ENCODE measurements around the gene ZNF460. TPM values are rescaled to one million over a fixed set of nuclear protein-coding genes. Genes with fewer than 3 reads are reported as not detected.

Gene ZNF460
- total RNA-seq, 2 experiments from 2014 or later, result 40.0 to 42.0 TPM

GRCh38 chr19:57292547-57292946, 12.3 kb downstream of the ZNF460 start:
- Mint-ChIP-seq H3K36me3 (ENCODE audit: low read depth) (peaks cover 95% of the 10 kb centered on the region), H3K27ac (no peak overlapping the region), H3K9me3 (peaks cover 66% of the 10 kb centered on the region), H3K27me3 (no peaks in the 10 kb centered on the region), H3K4me3 (no peak overlapping the region), H3K4me1 (no peaks in the 10 kb centered on the region)
- CTCF ChIA-PET, result no interaction called here
- POLR2A ChIA-PET, result no interaction called here
- no peak for DNase-seq

- POLR2A ChIA-PET, result no interaction called here
- no peaks in the 10 kb centered on the region for H3K4me1 Mint-ChIP-seq
- no peak overlapping the region for H3K27ac Mint-ChIP-seq
- DNase-seq, result no peak
- H3K36me3 Mint-ChIP-seq (ENCODE audit: low read depth), result peaks cover 95% of the 10 kb centered on the region
- H3K27me3 Mint-ChIP-seq, result no peaks in the 10 kb centered on the region
- CTCF ChIA-PET, result no interaction called here
- H3K4me3 Mint-ChIP-seq, result no peak overlapping the region
- H3K9me3 Mint-ChIP-seq, result peaks cover 68% of the 10 kb centered on the region
Observed at GRCh38 chr19:57293719-57294118, 13.4 kb downstream of the ZNF460 start.

GRCh38 chr19:57302020-57302465, 21.8 kb downstream of the ZNF460 start:
- H3K4me1 Mint-ChIP-seq, result no peaks in the 10 kb centered on the region
- H3K27me3 Mint-ChIP-seq, result no peaks in the 10 kb centered on the region
- POLR2A ChIA-PET, result interaction anchor here (0.8 kb wide), 1 partner anchor 19 kb away, joined by 3 read pairs; no protein-coding TSS in a partner anchor
- DNase-seq, result no peak
- no peak overlapping the region for H3K4me3 Mint-ChIP-seq
- CTCF ChIA-PET, result no interaction called here
- H3K27ac Mint-ChIP-seq, result no peak overlapping the region
- H3K9me3 Mint-ChIP-seq, result peaks cover 38% of the 10 kb centered on the region
- peaks cover 81% of the 10 kb centered on the region for H3K36me3 Mint-ChIP-seq (ENCODE audit: low read depth)

- peaks cover 33% of the 10 kb centered on the region for H3K9me3 Mint-ChIP-seq
- no peaks in the 10 kb centered on the region for H3K4me1 Mint-ChIP-seq
- DNase-seq, result no peak
- ChIA-PET CTCF (no interaction called here), POLR2A (interaction anchor here (0.6 to 0.9 kb wide), 3 partner anchors 20 to 716 kb away, joined by 3 read pairs; no protein-coding TSS in a partner anchor)
- no peak overlapping the region for H3K4me3 Mint-ChIP-seq
- H3K27ac Mint-ChIP-seq, result no peak overlapping the region
- peaks cover 74% of the 10 kb centered on the region for H3K36me3 Mint-ChIP-seq (ENCODE audit: low read depth)
- H3K27me3 Mint-ChIP-seq, result no peaks in the 10 kb centered on the region
Observed at GRCh38 chr19:57302727-57303401, 22.6 kb downstream of the ZNF460 start.

GRCh38 chr19:57305056-57305455, 24.8 kb downstream of the ZNF460 start:
- Mint-ChIP-seq H3K9me3 (peaks cover 38% of the 10 kb centered on the region), H3K36me3 (ENCODE audit: low read depth) (peaks cover 62% of the 10 kb centered on the region), H3K4me3 (no peak overlapping the region), H3K27me3 (no peaks in the 10 kb centered on the region), H3K4me1 (peaks cover 2% of the 10 kb centered on the region), H3K27ac (no peak overlapping the region)
- ChIA-PET CTCF (no interaction called here), POLR2A (no interaction called here)
- no peak for DNase-seq

- Mint-ChIP-seq H3K4me3 (no peak overlapping the region), H3K4me1 (peaks cover 2% of the 10 kb centered on the region), H3K27me3 (peaks cover 2% of the 10 kb centered on the region), H3K27ac (no peak overlapping the region), H3K9me3 (peaks cover 24% of the 10 kb centered on the region), H3K36me3 (ENCODE audit: low read depth) (peaks cover 28% of the 10 kb centered on the region)
- CTCF ChIA-PET, result no interaction called here
- DNase-seq, result no peak
- POLR2A ChIA-PET, result no interaction called here
Observed at GRCh38 chr19:57308514-57308913, 28.2 kb downstream of the ZNF460 start.

DNA sequence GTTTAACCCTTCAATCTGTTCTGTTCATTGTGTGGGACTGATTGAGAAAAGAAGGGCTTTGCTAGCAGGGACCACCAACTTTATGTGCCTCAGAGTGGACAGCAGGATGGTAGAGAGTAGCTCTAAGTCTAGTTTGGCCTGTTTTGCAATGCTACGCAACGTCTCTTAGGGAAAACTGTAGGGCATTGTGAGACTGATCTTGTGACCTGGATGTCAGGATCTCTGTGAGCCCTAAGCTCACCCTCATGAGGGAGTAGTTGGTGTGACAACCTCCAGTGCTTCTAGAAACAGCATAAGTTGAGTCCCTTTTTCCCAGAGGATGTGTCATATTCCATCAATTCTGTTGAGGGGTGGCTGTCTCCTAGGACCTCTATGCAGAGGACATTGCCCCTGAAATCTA, 30.5 kb downstream of the ZNF460 start:
- no peak for DNase-seq
- Mint-ChIP-seq H3K27me3 (peaks cover 16% of the 10 kb centered on the region), H3K9me3 (peaks cover 33% of the 10 kb centered on the region), H3K36me3 (ENCODE audit: low read depth) (peaks cover 17% of the 10 kb centered on the region), H3K4me3 (no peak overlapping the region), H3K4me1 (peaks cover 2% of the 10 kb centered on the region), H3K27ac (no peak overlapping the region)
- CTCF ChIA-PET, result no interaction called here
- POLR2A ChIA-PET, result no interaction called here

GRCh38 chr19:57314146-57314545, 33.9 kb downstream of the ZNF460 start:
- ChIA-PET CTCF (no interaction called here), POLR2A (no interaction called here)
- Mint-ChIP-seq H3K36me3 (ENCODE audit: low read depth) (peaks cover 10% of the 10 kb centered on the region), H3K4me3 (no peak overlapping the region), H3K4me1 (peaks cover 2% of the 10 kb centered on the region), H3K27me3 (peaks cover 34% of the 10 kb centered on the region), H3K27ac (no peak overlapping the region), H3K9me3 (peaks cover 34% of the 10 kb centered on the region)
- DNase-seq, result no peak

- H3K36me3 Mint-ChIP-seq (ENCODE audit: low read depth), result peaks cover 22% of the 10 kb centered on the region
- ChIA-PET CTCF (interaction anchor here (0.7 to 1.2 kb wide), 2 partner anchors 85 to 1007 kb away, joined by 3 read pairs; no protein-coding TSS in a partner anchor), POLR2A (no interaction called here)
- H3K4me1 Mint-ChIP-seq, result peaks cover 25% of the 10 kb centered on the region
- no peak for DNase-seq
- H3K27ac Mint-ChIP-seq, result no peak overlapping the region
- H3K4me3 Mint-ChIP-seq, result no peak overlapping the region
- H3K27me3 Mint-ChIP-seq, result peaks cover 34% of the 10 kb centered on the region
- peaks cover 19% of the 10 kb centered on the region for H3K9me3 Mint-ChIP-seq
Observed at GRCh38 chr19:57317503-57317902, 37.2 kb downstream of the ZNF460 start.

DNA sequence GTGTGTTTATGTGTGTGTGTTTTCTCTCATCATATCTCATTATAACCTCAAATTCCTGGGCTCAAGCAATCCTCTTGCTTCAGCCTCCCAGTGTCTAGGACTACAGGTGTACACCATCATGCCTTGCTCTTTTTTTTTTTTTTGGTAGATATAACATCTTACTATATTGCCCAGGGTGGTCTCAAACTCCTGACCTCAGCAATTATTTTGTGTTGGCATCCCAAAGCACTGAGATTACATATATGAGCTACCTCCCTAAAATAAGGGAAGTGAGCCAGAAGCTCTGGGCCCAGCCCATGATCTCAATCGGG, 39.5 kb downstream of the ZNF460 start:
- Mint-ChIP-seq H3K36me3 (ENCODE audit: low read depth) (peaks cover 44% of the 10 kb centered on the region), H3K27me3 (peaks cover 26% of the 10 kb centered on the region), H3K27ac (peak overlapping the region; percentile 92), H3K4me3 (peak overlapping the region; percentile 81), H3K9me3 (peaks cover 25% of the 10 kb centered on the region), H3K4me1 (peaks cover 30% of the 10 kb centered on the region)
- ChIA-PET POLR2A (interaction anchor here (0.7 to 1.0 kb wide), 3 partner anchors 44 to 80 kb away, joined by 3 to 4 read pairs (median 4); partner anchors contain the start of gene ZNF805), CTCF (interaction anchor here (0.6 kb wide), 1 partner anchor 210 kb away, joined by 3 read pairs; no protein-coding TSS in a partner anchor)
- no peak for DNase-seq

DNA sequence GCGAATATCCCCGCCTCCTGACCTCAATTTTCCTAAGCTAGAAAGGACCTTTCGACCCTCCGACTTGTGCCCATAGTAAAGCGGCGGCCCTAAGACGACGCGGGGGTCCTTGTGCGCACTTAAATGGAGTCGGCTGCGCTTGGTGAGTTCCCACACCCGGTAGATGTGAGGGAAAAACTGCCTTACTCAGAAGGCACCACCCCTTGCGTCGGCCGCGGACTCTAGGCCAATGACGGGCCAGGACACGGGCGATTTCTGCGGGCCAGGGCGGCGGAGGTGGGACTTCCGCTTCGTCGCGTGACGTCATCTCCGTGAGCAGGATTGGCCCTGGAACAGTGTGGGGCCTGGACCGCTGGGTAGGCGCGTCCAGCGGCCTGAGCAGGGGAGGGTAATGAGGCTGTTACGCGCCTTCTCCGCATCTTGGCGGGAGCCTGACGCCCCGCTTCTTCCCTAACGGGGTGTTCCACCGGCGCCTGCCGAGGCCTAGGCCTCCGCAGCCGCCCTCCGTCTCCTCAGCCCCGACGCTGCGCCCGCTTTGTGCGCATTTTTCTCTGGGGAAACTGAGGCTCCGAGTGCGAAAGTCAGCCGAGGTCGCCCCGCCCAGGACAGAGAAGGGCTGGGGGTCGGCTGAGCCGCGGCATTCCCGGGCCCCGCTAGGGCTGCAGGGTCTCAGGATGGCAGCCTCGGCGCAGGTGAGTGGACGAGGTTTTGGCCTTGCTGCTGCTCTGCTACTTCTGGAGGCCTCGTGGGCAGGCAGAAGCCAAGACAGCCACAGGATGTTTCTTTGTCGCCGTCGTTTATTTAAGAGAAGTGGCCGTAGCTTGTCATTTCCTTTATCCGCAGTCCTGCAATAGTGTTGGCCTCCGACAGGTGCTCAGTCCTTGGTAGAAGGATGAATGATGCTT, 40.1 kb downstream of the ZNF460 start, which contains the start of gene ZNF543:
ZNF543 (plus strand) TSS at position 293 of the 905 bp plus-strand sequence; CDS start at position 675, 382 bp downstream.
- H3K9me3 Mint-ChIP-seq, result peaks cover 23% of the 10 kb centered on the region
- H3K4me3 Mint-ChIP-seq, result peak within 1 kb of the TSS; percentile 81
- H3K36me3 Mint-ChIP-seq (ENCODE audit: low read depth), result peaks cover 45% of the 10 kb centered on the region
- ChIA-PET POLR2A (interaction anchor here (0.7 to 1.5 kb wide), 7 partner anchors 43 to 1088 kb away, joined by 3 to 4 read pairs (median 3); partner anchors contain the start of genes TRAPPC2B, ZNF547, ZNF584 and ZNF805), CTCF (interaction anchor here (0.6 kb wide), 1 partner anchor 210 kb away, joined by 3 read pairs; no protein-coding TSS in a partner anchor)
- peak; percentile 94 for DNase-seq
- peak within 1 kb of the TSS; percentile 92 for H3K27ac Mint-ChIP-seq
- H3K27me3 Mint-ChIP-seq, result peaks cover 21% of the 10 kb centered on the region
- H3K4me1 Mint-ChIP-seq, result peaks cover 30% of the 10 kb centered on the region

DNA sequence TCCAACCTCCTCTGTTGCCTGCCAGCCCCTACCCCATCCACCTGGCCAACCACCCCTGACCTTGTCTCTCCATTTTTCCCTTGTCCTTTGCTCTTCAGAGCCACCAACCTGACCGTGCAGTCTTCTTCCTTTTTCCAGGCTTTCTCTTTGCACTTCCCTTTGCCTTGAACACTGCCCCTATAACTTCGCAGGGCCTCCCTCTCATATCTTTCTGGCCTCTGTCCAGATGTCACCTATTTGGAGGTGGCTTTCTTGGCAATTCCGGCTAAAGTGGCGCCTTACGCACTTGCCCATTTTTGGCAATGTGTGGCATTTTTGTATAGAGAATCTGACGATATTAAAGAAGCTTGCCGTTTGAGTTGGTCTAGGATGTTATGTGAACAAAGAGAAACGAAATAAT, 40.8 kb downstream of the ZNF460 start:
- DNase-seq, result no peak
- peaks cover 48% of the 10 kb centered on the region for H3K36me3 Mint-ChIP-seq (ENCODE audit: low read depth)
- peaks cover 30% of the 10 kb centered on the region for H3K4me1 Mint-ChIP-seq
- ChIA-PET CTCF (no interaction called here), POLR2A (interaction anchor here (0.8 to 1.5 kb wide), 4 partner anchors 42 to 1087 kb away, joined by 3 read pairs; partner anchors contain the start of genes TRAPPC2B, ZNF547 and ZNF584)
- peak overlapping the region; percentile 92 for H3K27ac Mint-ChIP-seq
- H3K27me3 Mint-ChIP-seq, result peaks cover 14% of the 10 kb centered on the region
- peaks cover 19% of the 10 kb centered on the region for H3K9me3 Mint-ChIP-seq
- H3K4me3 Mint-ChIP-seq, result peak overlapping the region; percentile 81

GRCh38 chr19:57321751-57322150, 41.5 kb downstream of the ZNF460 start:
- Mint-ChIP-seq H3K36me3 (ENCODE audit: low read depth) (peaks cover 53% of the 10 kb centered on the region), H3K27me3 (peaks cover 10% of the 10 kb centered on the region), H3K4me3 (peak overlapping the region; percentile 81), H3K4me1 (peaks cover 30% of the 10 kb centered on the region), H3K27ac (peak overlapping the region; percentile 14), H3K9me3 (peaks cover 15% of the 10 kb centered on the region)
- CTCF ChIA-PET, result no interaction called here
- POLR2A ChIA-PET, result interaction anchor here (1.0 to 1.5 kb wide), 3 partner anchors 41 to 78 kb away, joined by 3 read pairs; partner anchors contain the start of genes TRAPPC2B and ZNF547
- no peak for DNase-seq

Measured in activated CD4-positive, alpha-beta memory T cell treated with anti-CD3 and anti-CD28 coated beads, Interleukin-2, amount 10 ng/mL, durations not matched to agents 7 days and 5 days (primary cell).